Renal cortex interstitium (tissue), 11 donors: ENCODE results near the gene ABR. TPM values are rescaled to one million over a fixed set of nuclear protein-coding genes. Genes with fewer than 3 reads are reported as not detected.

Experiments
- DNase-seq, 11 donors: peaks; one replicate each; pipeline ENCODE4 v3.0.0-alpha.2; 2013; ENCODE audit warnings: low read depth in 9 of 11, low spot score in 4 of 11; ENCODE audit errors: extremely low read depth in 1 of 11
- polyA plus RNA-seq, 3 donors: library from polyadenylated mRNA; unstranded; fragments of 120-200 nt; gene quantifications; one replicate each; pipeline ENCODE4 v1.2.1, GENCODE V29; 2013; ENCODE audit not compliant: insufficient read length in 3 of 3

Gene ABR
- polyA plus RNA-seq, 3 donors = 57.1 to 65.6 (median 58.5) TPM

GRCh38 chr17:968812-969730 lies 210.7 kb downstream of the ABR start:
- no peak for DNase-seq

DNA sequence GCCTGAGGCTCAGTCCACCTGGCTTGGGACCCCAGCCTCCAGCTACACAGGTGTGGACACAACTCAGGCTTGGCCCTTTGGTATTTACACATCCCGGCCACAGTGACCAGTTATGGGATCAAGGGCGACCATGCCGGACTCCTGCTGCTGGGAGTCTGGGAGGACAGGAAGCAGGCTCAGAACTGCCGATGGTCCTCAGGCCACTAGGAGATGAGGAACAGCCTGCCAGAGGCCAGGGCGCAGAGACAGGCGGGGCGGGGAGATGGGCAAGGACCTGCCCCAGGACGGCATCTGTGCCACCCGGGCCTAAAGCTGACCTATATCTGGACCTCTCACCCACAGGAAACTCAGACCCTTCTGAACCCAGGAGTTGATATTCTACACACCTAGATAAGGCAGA lies 212.7 kb downstream of the ABR start:
- DNase-seq = no peak

DNA sequence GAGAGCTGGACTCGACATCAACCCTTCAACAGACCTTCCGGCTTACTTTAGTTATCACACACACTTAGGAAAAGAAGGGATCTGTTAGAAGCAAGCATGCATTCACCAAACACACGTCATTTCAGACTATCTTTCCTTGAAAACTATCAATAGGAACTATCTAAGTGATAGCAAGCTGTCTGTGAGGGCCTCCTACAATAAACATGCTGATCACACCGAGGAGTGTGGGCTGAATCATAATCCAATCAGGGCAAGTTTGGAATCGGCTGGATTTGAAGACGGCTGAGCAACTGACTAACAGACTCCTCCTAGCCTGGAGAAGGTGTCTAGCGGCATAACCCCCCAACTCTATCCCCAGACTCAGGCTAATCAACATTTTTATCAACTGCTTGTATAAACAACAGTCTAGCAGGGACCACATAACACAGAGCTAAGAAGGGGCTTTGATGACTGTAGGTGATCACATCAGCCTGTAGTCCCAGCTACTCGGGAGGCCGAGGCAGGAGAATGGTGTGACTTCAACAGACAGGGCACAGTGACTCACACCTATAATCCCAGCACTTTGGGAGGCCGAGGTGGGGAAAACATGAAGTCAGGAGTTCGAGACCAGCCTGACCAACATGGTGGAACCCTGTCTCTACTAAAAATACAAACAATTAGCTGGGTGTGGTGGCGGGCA lies 214.3 kb downstream of the ABR start:
- DNase-seq = no peak

DNA sequence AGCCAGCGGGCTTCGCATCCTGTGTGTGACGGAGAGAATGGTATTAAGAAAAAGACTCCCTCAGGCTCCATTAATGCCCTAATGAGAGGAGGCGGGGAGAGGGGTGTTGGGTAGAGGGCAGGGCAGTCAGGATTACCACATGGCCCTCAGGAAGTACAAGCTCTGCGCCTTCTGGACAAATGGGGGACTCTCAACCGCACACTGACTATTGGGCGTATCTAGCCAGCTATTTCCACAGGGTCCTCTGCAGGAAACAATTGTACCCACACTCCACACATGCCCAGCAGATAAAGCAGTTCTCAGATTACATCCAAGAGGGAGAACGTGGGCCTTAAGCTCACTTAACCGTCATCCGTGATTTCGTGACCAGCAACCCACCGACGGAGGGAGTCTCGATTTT lies 214.9 kb downstream of the ABR start:
- DNase-seq = no peak

DNA sequence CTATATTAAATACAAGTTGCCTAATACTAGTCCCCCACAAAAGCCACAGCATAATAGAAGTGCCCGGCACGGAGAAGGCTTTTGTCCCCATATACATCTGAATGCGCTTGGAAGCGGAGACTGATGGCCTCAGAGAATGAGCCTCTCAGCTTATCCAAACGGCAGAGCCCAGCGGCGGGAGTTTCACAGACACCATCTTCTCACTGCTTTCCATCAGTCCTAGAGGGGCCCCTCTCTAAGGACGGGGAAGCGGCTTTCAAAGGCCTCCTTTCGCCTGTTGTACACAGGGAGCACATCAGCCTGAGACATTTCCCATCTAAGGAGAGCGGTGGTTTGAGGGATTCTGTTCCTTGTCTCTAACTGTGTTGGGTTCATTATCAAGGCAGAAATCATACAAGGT lies 217.1 kb downstream of the ABR start:
- no peak for DNase-seq

DNA sequence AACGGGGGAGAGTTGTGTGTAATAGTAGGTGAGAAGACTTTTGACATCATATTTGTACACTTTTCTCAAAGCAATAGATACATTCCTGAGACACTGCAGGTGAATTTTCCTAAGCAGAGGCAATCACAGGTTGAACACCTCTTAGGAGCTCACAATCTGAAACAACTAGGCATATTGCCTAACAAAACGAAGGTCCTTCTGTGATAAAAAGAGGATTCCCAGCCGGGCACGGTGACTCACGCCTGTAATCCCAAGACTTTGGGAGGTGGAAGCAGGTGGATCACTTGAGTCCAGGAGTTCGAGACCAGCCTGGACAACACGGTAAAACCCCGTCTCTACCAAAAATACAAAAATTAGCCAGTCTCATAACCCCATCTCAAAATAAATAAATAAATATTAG lies 217.6 kb downstream of the ABR start:
- no peak for DNase-seq

GRCh38 chr17:958712-959451 lies 220.9 kb downstream of the ABR start:
- DNase-seq = no peak

DNA sequence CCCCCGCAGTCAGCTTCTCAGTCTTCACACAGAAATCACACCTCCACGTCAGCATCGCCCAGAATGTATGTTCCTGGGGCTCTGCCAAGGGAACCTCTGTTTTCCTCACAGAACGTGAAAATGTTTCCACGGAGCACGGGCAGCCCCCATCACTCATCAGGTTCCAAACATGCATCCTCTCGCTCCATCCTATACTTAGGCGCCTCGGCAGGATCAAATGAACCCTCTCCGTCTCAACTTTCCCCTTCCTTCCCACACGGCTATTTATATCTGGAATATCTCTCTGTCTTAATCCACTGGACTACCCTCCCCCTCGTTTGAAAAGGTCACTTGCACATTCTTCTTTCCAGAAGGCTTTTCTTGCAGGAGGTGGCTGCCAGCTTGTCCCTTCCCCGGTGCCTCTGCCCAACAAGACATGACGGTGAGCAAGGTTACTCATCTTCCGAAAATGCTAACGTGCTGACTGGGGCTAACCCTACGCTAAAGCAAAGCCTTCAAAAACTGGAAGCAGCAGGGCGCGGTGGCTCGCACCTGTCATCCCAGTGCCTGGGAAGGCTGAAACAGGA lies 221.8 kb downstream of the ABR start:
- DNase-seq = no peak

DNA sequence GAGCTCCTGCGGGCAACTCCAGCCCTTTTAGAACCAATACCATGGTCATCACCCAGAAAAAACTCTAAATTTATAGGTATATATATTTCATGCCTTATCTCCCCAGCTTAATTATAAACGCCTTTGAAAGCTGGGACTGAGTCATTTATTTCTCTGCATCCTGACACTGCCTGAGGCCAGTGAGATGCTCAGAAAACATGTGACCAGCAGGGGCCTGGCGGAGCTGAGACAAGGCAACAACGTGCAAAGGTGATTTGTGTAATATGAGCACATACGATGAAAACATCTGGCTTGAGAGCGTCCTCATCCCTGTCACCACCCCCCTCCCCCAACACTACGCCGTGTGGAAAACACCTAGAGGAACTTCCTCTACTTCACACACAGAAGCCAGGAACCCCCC lies 222.9 kb downstream of the ABR start:
- DNase-seq = no peak

DNA sequence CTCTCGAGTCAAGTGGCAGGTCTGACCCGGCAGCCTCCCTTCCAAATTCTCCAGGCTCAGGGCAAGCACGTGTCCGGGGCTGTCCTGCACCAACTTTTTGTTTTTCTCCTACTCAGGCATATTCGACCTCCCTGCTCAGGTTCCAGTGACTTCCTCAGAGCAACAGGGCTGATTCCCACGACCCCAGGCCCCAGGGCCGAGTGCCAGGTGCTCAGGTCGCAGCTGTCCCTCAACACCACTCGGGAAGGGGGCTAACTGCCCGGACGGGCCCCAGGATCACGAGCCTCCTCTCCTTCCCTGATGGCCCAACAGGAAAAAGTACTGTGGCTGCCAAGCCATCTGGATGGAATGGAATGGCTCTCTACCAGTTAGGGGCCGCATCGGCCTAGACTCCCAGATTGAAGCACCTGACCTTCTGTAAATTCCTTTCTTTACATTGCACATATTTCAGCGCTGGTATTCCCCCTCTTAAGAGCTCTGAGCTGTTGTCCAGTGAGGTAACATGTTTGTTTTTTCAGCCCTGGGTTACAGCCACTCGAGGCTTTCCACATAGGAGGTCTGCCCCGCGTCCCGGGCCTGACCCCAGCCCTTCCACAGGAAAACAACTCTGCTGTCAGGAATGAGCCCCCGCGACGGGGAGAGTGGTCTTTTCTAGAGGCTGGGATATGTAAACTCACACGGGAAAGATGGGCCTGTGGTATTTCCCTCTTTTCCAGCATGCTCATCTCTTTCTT lies 225.2 kb downstream of the ABR start:
- no peak for DNase-seq

- DNase-seq = no peak
These were observed 226.0 kb downstream of the ABR start for GRCh38 chr17:953767-954166.

Other genes with a start within 250 kb of the ABR start
- gene NXN, start 200.2 kb downstream of the ABR start, polyA plus RNA-seq = 10 to 100 TPM; 29.9 to 38.5 (median 33.1) TPM
- gene TIMM22, start 182.9 kb downstream of the ABR start, polyA plus RNA-seq = 10 to 100 TPM; 13.5 to 16.0 (median 14.8) TPM
- not detected for gene BHLHA9, start 90.5 kb upstream of the ABR start, polyA plus RNA-seq
- gene TRARG1, start 99.7 kb upstream of the ABR start, polyA plus RNA-seq = not detected
- 1,000 to 10,000 TPM in 2 of 3 donors, 100 to 1,000 TPM in 1; 895 to 1,204 (median 1,099) TPM for gene YWHAE, start 220.2 kb upstream of the ABR start, polyA plus RNA-seq